ENCODE measurements around the gene ZMAT2.
A peak's percentile ranks its signal among the peaks of the same experiment; 100 is the strongest.

Gene ZMAT2

DNA sequence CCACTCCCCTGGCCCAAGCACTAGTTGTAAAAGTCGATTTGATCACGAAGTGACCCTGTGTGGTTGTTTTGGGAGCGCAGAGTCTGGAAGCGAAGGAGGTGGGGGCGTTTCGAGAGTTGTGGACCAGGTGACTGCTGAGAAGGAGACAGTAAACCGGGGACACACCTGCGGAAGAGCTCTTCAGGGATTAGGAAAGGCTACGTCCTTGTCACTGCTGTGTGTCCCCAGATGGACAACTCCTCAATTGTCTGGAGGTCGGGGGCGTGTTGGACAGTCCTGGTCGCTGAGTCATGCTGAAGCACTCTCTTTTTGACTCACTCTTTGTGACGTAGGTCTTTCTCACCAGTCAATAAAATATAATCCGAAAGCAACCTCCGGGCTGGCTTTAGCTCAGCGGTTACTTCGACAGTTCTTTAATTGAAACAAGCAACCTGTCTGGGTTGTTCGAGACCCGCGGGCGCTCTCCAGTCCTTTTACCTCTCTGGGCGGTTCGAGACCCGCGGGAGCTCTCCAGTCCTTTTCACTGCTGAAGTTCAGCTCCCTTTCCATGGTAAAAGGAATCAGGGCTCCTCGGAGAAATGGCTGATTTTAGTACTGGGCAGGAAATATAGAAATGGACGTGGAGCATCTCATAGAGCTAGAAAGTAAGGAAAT lies 10.8 kb downstream of the ZMAT2 start (continued):
- TF ChIP-seq ZNF660 (tag by site-specific recombination; IDR thresholded peaks at IDR 0.05) = peak; percentile 98
- no peak for TF ChIP-seq ZNF433 (tag by site-specific recombination; IDR thresholded peaks at IDR 0.05; ENCODE audit: low read depth)
- TF ChIP-seq, protein P1, sequence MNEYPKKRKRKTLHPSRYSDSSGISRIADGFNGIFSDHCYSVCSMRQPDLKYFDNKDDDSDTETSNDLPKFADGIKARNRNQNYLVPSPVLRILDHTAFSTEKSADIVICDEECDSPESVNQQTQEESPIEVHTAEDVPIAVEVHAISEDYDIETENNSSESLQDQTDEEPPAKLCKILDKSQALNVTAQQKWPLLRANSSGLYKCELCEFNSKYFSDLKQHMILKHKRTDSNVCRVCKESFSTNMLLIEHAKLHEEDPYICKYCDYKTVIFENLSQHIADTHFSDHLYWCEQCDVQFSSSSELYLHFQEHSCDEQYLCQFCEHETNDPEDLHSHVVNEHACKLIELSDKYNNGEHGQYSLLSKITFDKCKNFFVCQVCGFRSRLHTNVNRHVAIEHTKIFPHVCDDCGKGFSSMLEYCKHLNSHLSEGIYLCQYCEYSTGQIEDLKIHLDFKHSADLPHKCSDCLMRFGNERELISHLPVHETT (tag by site-specific recombination; IDR thresholded peaks at IDR 0.05) = peak; percentile 87
- TF ChIP-seq ZNF10 (tag by site-specific recombination; IDR thresholded peaks at IDR 0.05) = no peak
- TF ChIP-seq ZNF214 (tag by site-specific recombination; IDR thresholded peaks at IDR 0.05; ENCODE audit: borderline replicate concordance) = no peak
- no peak for TF ChIP-seq ZNF223 (tag by site-specific recombination; IDR thresholded peaks at IDR 0.05)
- TF ChIP-seq ZNF621 (tag by site-specific recombination; IDR thresholded peaks at IDR 0.05) = no peak
- TF ChIP-seq GLI4 (tag by site-specific recombination; IDR thresholded peaks at IDR 0.05) = no peak
- TF ChIP-seq, protein P2, sequence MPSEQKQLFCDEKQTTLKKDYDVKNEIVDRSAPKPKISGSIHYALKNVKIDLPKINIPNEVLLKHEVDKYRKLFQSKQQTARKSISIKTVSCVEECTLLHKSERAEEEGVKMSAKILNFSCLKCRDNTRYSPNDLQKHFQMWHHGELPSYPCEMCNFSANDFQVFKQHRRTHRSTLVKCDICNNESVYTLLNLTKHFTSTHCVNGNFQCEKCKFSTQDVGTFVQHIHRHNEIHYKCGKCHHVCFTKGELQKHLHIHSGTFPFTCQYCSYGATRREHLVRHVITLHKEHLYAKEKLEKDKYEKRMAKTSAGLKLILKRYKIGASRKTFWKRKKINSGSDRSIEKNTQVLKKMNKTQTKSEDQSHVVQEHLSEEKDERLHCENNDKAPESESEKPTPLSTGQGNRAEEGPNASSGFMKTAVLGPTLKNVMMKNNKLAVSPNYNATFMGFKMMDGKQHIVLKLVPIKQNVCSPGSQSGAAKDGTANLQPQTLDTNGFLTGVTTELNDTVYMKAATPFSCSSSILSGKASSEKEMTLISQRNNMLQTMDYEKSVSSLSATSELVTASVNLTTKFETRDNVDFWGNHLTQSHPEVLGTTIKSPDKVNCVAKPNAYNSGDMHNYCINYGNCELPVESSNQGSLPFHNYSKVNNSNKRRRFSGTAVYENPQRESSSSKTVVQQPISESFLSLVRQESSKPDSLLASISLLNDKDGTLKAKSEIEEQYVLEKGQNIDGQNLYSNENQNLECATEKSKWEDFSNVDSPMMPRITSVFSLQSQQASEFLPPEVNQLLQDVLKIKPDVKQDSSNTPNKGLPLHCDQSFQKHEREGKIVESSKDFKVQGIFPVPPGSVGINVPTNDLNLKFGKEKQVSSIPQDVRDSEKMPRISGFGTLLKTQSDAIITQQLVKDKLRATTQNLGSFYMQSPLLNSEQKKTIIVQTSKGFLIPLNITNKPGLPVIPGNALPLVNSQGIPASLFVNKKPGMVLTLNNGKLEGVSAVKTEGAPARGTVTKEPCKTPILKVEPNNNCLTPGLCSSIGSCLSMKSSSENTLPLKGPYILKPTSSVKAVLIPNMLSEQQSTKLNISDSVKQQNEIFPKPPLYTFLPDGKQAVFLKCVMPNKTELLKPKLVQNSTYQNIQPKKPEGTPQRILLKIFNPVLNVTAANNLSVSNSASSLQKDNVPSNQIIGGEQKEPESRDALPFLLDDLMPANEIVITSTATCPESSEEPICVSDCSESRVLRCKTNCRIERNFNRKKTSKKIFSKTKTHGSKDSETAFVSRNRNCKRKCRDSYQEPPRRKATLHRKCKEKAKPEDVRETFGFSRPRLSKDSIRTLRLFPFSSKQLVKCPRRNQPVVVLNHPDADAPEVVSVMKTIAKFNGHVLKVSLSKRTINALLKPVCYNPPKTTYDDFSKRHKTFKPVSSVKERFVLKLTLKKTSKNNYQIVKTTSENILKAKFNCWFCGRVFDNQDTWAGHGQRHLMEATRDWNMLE (tag by site-specific recombination; conservative IDR thresholded peaks at IDR 0.05; ENCODE audit: low read depth) = peak; percentile 10; the same call in 1 of the 2 replicates
- TF ChIP-seq ZNF146 (tag by site-specific recombination; IDR thresholded peaks at IDR 0.05) = peak; percentile 16; the same call in 1 of the 2 replicates
- TF ChIP-seq ZNF768 (tag by site-specific recombination; IDR thresholded peaks at IDR 0.05) = peak; percentile 6; the same call in 1 of the 2 replicates
- TF ChIP-seq YY2 (tag by site-specific recombination; IDR thresholded peaks at IDR 0.05) = no peak
- no peak; the same call in 1 of the 2 replicates for TF ChIP-seq KLF7 (tag by site-specific recombination; IDR thresholded peaks at IDR 0.05; ENCODE audit: borderline replicate concordance)
- peak; percentile 87; the same call in 1 of the 2 replicates for TF ChIP-seq ZSCAN23 (tag by site-specific recombination; IDR thresholded peaks at IDR 0.05)
- TF ChIP-seq, protein P3, sequence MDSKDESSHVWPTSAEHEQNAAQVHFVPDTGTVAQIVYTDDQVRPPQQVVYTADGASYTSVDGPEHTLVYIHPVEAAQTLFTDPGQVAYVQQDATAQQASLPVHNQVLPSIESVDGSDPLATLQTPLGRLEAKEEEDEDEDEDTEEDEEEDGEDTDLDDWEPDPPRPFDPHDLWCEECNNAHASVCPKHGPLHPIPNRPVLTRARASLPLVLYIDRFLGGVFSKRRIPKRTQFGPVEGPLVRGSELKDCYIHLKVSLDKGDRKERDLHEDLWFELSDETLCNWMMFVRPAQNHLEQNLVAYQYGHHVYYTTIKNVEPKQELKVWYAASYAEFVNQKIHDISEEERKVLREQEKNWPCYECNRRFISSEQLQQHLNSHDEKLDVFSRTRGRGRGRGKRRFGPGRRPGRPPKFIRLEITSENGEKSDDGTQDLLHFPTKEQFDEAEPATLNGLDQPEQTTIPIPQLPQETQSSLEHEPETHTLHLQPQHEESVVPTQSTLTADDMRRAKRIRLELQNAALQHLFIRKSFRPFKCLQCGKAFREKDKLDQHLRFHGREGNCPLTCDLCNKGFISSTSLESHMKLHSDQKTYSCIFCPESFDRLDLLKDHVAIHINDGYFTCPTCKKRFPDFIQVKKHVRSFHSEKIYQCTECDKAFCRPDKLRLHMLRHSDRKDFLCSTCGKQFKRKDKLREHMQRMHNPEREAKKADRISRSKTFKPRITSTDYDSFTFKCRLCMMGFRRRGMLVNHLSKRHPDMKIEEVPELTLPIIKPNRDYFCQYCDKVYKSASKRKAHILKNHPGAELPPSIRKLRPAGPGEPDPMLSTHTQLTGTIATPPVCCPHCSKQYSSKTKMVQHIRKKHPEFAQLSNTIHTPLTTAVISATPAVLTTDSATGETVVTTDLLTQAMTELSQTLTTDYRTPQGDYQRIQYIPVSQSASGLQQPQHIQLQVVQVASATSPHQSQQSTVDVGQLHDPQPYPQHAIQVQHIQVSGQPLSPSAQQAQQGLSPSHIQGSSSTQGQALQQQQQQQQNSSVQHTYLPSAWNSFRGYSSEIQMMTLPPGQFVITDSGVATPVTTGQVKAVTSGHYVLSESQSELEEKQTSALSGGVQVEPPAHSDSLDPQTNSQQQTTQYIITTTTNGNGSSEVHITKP (tag by site-specific recombination; IDR thresholded peaks at IDR 0.05) = peak; percentile 92
- 0 out of 2 replicates have a peak, but pooled peaks have one; percentile 71 for TF ChIP-seq ZXDB (tag by site-specific recombination; IDR thresholded peaks at IDR 0.05)
- TF ChIP-seq ZNF600 (tag by site-specific recombination; IDR thresholded peaks at IDR 0.05) = peak; percentile 93
- TF ChIP-seq ZNF274 (IDR thresholded peaks at IDR 0.05; ENCODE audit: low read length) = no peak
- no peak for TF ChIP-seq ZNF274 (tag by site-specific recombination; IDR thresholded peaks at IDR 0.05; ENCODE audit: borderline replicate concordance)
- TF ChIP-seq, protein P4, sequence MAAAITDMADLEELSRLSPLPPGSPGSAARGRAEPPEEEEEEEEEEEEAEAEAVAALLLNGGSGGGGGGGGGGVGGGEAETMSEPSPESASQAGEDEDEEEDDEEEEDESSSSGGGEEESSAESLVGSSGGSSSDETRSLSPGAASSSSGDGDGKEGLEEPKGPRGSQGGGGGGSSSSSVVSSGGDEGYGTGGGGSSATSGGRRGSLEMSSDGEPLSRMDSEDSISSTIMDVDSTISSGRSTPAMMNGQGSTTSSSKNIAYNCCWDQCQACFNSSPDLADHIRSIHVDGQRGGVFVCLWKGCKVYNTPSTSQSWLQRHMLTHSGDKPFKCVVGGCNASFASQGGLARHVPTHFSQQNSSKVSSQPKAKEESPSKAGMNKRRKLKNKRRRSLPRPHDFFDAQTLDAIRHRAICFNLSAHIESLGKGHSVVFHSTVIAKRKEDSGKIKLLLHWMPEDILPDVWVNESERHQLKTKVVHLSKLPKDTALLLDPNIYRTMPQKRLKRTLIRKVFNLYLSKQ (tag by site-specific recombination; IDR thresholded peaks at IDR 0.05; ENCODE audit: borderline replicate concordance) = no peak
- TF ChIP-seq ZNF202 (tag by site-specific recombination; IDR thresholded peaks at IDR 0.05; ENCODE audit: borderline replicate concordance) = no peak
- TF ChIP-seq, protein P5, sequence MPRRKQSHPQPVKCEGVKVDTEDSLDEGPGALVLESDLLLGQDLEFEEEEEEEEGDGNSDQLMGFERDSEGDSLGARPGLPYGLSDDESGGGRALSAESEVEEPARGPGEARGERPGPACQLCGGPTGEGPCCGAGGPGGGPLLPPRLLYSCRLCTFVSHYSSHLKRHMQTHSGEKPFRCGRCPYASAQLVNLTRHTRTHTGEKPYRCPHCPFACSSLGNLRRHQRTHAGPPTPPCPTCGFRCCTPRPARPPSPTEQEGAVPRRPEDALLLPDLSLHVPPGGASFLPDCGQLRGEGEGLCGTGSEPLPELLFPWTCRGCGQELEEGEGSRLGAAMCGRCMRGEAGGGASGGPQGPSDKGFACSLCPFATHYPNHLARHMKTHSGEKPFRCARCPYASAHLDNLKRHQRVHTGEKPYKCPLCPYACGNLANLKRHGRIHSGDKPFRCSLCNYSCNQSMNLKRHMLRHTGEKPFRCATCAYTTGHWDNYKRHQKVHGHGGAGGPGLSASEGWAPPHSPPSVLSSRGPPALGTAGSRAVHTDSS (tag by site-specific recombination; IDR thresholded peaks at IDR 0.05) = peak; percentile 37; the same call in 1 of the 2 replicates
- TF ChIP-seq, protein P6, sequence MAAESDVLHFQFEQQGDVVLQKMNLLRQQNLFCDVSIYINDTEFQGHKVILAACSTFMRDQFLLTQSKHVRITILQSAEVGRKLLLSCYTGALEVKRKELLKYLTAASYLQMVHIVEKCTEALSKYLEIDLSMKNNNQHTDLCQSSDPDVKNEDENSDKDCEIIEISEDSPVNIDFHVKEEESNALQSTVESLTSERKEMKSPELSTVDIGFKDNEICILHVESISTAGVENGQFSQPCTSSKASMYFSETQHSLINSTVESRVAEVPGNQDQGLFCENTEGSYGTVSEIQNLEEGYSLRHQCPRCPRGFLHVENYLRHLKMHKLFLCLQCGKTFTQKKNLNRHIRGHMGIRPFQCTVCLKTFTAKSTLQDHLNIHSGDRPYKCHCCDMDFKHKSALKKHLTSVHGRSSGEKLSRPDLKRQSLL (tag by site-specific recombination; IDR thresholded peaks at IDR 0.05) = peak; percentile 70; the same call in 1 of the 2 replicates

Measured in HEK293 (cell line).